22Rv1 (cell line): ENCODE measurements around the gene C19orf25.

Experiments
- H3K27ac ChIP-seq: fragments of 450-650 bp; 2 replicates; pipeline ENCODE4 v1.5.1; 2017
- ZFX ChIP-seq: fragments of 450-650 bp; IDR thresholded peaks from 2 replicates; pipeline ENCODE4 v1.6.1; 2017; ENCODE audit warnings: antibody characterized with exemption, borderline replicate concordance
- TF ChIP-seq, protein P1 (sequence below): fragments of 450-650 bp; IDR thresholded peaks from 2 replicates; pipeline ENCODE4 v1.5.1; 2017; ENCODE audit warnings: mild to moderate bottlenecking

C19orf25 gene

DNA sequence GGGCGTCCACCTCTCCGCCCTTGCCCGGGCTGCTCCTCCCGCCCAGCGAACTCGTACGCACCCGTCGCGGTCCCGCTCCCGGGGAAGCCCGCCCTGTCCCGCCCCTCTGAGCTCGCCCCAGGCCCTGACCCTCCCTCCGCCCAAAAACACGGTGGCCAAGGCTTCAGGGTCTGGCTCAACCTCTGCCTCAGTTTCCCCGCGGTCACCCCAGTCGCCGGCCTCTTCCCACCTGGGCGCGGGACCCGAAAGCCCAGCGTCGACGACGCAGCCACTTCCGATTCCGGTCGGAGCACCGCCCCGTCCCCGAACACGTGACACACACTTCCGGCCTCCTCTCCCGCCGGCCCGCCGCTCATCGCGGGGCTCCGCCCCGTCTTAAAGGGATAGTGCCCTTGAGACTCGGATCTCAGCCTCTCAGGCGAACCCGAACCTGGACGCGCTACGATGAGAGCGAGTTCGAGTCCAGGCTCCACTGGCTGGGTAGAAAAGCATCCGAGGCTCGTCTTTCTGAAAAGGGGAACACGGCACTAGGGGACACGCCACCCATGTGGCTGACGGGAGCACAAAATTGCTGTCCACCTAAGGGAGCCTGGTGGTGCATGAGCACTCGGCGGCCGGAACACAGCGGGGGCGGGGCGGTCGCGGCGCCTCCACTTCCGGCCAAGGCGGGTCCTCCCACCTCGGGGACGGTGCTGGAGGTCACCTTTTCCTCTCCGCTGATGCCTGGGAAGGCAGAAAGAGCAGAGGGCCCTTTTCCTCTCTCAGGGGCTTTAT is at the start of gene C19orf25:
Gene C19orf25, minus strand, starts transcription at position 282 of the 774 bp plus-strand sequence. CDS start 312 bp downstream, outside the sequence.
- H3K27ac ChIP-seq, result peak within 1 kb of the TSS; percentile 85

DNA sequence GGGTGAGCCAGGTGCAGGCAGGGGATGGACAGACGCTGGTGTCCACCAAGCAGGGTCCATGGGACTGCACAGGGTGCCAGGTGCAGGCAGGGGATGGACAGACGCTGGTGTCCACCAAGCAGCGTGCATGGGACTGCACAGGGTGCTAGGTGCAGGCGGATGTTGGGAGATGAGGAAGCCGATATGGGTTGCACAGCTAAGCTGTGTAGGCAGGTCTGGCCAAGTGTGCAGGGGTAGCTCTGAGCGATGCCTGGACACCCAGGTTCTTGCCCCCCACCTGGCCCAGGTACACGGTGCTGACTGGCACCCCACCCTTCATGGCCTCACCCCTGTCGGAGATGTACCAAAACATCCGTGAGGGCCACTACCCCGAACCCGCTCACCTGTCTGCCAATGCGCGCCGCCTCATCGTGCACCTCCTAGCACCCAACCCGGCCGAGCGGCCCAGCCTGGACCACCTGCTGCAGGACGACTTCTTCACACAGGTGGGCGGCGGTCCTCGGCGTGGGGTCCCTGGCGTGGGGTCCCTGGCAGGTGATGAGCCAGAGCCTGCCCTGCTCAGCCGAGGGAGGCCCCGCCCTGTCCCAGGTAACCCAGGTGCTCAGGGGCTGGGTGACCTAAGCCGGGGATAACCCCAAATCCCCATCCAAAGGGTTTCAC is 48.8 kb upstream of the C19orf25 start:
- TF ChIP-seq, protein P1, sequence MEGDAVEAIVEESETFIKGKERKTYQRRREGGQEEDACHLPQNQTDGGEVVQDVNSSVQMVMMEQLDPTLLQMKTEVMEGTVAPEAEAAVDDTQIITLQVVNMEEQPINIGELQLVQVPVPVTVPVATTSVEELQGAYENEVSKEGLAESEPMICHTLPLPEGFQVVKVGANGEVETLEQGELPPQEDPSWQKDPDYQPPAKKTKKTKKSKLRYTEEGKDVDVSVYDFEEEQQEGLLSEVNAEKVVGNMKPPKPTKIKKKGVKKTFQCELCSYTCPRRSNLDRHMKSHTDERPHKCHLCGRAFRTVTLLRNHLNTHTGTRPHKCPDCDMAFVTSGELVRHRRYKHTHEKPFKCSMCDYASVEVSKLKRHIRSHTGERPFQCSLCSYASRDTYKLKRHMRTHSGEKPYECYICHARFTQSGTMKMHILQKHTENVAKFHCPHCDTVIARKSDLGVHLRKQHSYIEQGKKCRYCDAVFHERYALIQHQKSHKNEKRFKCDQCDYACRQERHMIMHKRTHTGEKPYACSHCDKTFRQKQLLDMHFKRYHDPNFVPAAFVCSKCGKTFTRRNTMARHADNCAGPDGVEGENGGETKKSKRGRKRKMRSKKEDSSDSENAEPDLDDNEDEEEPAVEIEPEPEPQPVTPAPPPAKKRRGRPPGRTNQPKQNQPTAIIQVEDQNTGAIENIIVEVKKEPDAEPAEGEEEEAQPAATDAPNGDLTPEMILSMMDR, result no peak
- no peak for TF ChIP-seq ZFX
- no peak overlapping the region for H3K27ac ChIP-seq

More for the DNA sequence above, at the start of gene C19orf25:
- TF ChIP-seq, protein P1, result no peak
- no peak for TF ChIP-seq ZFX

DNA sequence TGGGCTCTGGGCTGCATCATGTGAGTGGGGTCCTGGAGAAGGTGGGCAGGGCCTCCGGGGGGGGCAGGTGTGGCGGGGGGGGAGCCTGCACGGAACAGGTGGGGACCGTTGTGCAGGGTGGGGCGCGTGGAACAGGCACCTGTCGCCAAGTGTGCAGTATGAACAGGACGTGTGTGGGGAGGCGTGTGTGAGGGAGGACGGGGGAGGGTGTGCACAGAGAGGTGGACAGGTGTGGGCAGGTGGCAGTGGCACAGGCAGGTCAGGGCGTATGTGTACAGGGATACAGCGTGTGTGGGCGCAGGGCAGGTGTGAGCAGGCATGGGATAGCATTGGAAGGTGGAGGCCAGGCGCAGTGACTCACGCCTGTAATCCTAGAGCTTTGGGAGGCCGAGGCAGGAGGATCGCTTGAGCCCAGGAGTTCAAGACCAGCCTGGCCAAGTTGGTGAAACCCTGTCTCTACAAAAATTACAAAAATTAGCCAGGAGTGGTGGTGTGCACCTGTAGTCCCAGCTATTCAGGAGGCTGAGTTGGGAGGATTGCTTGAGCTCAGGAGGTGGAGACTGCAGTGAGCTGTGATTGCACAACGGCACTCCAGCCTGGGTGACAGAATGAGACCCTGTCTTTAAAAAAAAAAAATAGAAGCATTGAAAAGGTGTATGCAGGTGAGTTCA is 48.1 kb upstream of the C19orf25 start:
- no peak for TF ChIP-seq ZFX
- TF ChIP-seq, protein P1, result no peak
- H3K27ac ChIP-seq, result no peak overlapping the region

DNA sequence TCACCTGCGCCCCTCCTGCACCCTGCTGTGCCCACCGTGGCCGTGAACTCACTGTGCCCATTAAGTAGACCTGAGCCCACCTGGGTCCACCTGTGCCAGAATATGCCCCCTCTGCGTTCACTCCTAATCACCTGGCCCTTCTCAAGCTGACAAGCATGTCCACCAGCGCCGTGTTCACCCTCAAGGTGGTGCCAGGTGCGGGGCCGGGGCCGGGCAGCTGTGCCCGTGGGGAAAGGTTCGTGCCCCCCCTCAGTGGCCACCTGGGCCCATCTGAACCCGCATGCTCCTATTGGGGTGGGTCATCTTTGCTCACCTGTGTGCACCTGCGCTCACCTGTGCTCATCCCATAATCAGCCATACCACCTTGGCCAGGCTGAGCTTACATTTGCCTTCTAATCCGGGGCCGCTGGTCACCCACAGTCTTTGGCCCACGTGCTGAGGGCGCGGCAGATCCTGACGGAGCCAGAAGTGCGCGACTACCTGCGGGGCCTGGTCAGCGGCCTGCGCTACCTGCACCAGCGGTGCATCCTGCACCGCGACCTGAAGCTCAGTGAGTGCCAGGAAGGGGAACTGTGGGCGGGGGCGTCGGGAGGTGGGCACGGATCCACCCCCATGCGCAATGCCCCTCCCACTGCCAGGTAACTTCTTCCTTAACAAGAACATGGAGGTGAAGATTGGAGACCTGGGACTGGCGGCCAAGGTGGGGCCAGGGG is 47.2 kb upstream of the C19orf25 start:
- TF ChIP-seq ZFX, result no peak
- TF ChIP-seq, protein P1, result no peak
- H3K27ac ChIP-seq, result no peak overlapping the region

DNA sequence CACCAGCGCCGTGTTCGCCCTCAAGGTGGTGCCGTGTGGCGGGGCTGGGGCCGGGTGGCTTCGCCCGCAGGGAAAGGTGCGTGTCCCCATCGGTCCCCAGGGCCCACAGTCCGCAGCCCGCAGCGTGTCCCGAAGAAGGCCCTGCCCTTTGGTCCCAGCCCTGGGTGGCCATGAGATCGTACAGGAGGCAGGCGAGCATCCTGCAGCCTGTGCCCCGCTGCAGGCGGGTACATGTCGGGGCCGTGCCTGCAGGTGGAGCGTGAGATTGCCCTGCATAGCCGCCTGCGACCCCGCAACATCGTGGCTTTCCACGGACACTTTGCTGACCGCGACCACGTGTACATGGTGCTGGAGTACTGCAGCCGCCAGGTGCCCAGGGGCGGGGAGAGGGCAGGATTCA is 46.3 kb upstream of the C19orf25 start:
- TF ChIP-seq, protein P1, result no peak
- TF ChIP-seq ZFX, result no peak
- no peak overlapping the region for H3K27ac ChIP-seq

DNA sequence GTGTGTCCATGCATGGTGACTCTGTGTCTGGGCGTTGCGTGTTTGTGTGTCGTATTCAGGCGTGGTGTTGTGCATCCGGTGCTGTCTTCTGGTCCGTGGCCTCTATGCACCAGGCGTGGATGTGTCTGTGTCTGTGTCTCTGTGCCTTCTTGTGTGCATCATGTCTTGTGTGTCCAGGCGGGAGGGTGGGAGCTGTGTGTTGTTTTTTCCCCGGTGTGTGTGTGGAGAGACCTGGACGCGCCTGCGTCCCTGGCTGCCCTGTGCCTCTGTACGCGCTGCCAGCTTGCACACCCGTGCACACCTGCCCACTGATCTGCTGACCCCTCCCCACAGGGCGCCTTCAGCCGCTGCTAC is 45.9 kb upstream of the C19orf25 start:
- no peak overlapping the region for H3K27ac ChIP-seq
- TF ChIP-seq ZFX, result no peak
- TF ChIP-seq, protein P1, result no peak
